Measurements from ENCODE around the gene OPN1MW3. TPM values are rescaled to one million over a fixed set of nuclear protein-coding genes. Genes with fewer than 3 reads are reported as not detected.
"Not testable (repeated sequence)": the region's sequence is repeated elsewhere in the genome, so short reads cannot be mapped to it uniquely, and the experiment has no call there.

Gene OPN1MW3
- polyA plus RNA-seq, 1 donor from 2014 or later: not detected

DNA sequence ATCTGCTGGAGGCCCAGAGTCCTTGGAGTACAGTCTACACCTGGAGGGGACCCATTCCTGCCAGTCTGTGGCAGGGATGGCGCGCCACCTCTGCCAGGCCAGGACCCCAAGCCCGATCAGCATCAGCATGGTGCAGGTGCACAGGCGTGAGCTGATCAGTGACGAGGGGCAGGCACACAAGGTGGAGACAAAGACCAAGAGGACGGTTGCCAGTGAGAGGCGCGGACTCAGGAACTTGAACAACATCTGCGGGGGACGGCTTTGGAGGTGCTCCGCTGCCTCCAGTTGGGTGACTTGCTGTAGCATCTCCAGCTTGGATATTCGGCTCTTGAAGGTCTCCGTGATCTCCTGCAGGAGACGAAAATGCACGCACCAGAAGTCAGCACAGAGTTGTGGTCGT lies 23.8 kb upstream of the OPN1MW3 start:
- not testable (repeated sequence) for H2AFZ ChIP-seq (ENCODE audit: low read depth, low read length); H3K9ac ChIP-seq (ENCODE audit: low read length); H3K36me3 ChIP-seq (ENCODE audit: insufficient read depth, low read length); H3K4me2 ChIP-seq (ENCODE audit: low read length); H4K20me1 ChIP-seq (ENCODE audit: insufficient read depth); H3K9me3 ChIP-seq (ENCODE audit: low read length); H3K4me3 ChIP-seq (ENCODE audit: low read length); H3F3A ChIP-seq (ENCODE audit: insufficient read depth, low read length, poor library complexity, severe bottlenecking); H3K27ac ChIP-seq (ENCODE audit: low read length); H3K79me2 ChIP-seq (replicated peaks; ENCODE audit: insufficient read depth, low read length); H3K9me2 ChIP-seq (ENCODE audit: insufficient read depth, low read length); H3K27me3 ChIP-seq (ENCODE audit: insufficient read depth, low read depth, low read length)

DNA sequence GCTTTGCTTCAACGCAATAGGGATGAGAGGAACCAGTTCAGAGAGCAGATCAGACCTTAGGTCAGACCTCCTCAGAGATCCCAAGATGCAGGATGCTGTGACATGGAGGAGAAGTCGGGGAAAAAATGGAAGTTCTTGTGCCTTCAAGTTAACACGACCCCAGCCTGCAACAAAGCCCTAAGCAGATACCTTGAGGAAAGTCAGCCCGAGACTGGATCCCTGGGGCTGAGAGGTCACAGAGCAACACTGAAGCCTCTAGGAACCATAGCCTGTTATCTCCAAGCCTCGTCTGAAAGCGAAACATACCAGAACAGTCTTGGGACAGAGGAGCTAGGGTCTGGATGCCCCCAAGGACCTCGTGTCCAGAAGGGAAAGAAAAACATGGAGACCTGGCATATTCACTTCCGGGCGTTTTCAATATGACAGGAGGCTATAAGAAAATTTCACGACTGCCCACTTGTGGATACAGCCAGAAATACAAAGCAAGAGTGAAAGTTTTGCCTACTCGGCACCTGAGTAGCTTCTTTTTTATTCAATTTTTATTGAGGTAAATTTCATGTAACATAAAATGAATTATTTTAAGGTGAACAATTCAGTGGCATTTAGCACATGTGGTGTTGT lies 18.3 kb upstream of the OPN1MW3 start:
- not testable (repeated sequence) for H3K4me2 ChIP-seq (ENCODE audit: low read length); H3K9ac ChIP-seq (ENCODE audit: low read length); H3K79me2 ChIP-seq (replicated peaks; ENCODE audit: insufficient read depth, low read length); H3F3A ChIP-seq (ENCODE audit: insufficient read depth, low read length, poor library complexity, severe bottlenecking); H3K9me3 ChIP-seq (ENCODE audit: low read length); H2AFZ ChIP-seq (ENCODE audit: low read depth, low read length); H3K9me2 ChIP-seq (ENCODE audit: insufficient read depth, low read length); H3K4me3 ChIP-seq (ENCODE audit: low read length); H3K27ac ChIP-seq (ENCODE audit: low read length); H3K27me3 ChIP-seq (ENCODE audit: insufficient read depth, low read depth, low read length); H4K20me1 ChIP-seq (ENCODE audit: insufficient read depth); H3K36me3 ChIP-seq (ENCODE audit: insufficient read depth, low read length)

DNA sequence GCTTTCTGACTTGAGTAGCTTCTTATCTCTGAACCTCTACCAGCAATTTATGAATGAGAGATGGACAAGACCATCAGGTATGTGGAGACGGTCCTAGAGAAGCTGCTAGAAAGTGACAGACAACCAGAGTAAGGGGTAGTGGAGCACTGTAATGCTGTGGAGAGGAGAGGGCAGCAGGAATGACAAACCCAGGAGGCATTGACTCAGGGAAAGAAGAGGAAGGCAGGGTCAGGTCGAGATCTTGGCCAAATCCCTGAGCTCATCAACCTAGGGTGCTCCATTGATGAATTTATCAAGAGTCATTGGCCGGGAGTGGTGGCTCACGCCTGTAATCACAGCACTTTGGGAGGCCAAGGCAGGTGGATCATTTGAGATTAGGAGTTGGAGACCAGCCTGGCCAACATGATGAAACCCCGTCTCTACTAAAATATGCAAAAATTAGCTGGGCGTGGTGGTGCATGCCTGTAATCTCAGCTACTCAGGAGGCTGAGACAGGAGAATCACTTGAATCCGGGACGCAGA lies 17.3 kb upstream of the OPN1MW3 start:
- H3K27ac ChIP-seq (ENCODE audit: low read length); H3K4me3 ChIP-seq (ENCODE audit: low read length): not testable (repeated sequence)

DNA sequence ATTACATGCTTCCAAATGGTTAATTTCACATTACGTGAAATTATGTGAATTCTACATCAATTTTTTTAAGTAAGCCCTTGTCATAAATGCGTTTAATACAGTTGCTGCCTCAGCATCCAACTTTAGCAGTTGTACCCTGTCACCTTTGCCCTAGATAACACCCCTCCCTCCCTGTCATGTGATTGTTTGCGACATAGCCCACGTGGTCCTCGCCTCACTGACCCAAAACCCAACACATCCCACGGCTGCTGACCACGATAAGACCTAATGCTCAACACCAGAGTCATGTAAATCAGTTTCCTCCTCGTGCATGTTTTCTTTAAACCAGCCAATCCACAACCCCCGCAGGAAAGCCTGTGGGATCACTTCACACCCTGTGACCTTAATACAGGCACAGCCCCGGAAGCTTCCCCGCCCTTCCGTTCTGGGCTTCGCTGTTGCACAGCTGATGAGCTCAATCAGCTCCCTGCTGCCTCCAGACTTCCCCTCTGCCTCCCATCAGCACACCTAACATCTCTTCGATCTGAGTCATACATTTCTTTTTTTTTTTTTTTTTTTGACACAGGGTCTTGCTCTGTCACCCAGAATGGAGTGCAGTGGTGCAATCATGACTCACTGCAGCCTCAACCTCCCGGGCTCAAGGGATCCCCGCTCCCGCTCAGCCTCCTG lies 9.9 kb upstream of the OPN1MW3 start:
- not testable (repeated sequence) for H3K79me2 ChIP-seq (replicated peaks; ENCODE audit: insufficient read depth, low read length); H4K20me1 ChIP-seq (ENCODE audit: insufficient read depth); H3K4me2 ChIP-seq (ENCODE audit: low read length); H3F3A ChIP-seq (ENCODE audit: insufficient read depth, low read length, poor library complexity, severe bottlenecking); H3K9me2 ChIP-seq (ENCODE audit: insufficient read depth, low read length); H3K27ac ChIP-seq (ENCODE audit: low read length); H3K36me3 ChIP-seq (ENCODE audit: insufficient read depth, low read length); H3K9me3 ChIP-seq (ENCODE audit: low read length); H3K27me3 ChIP-seq (ENCODE audit: insufficient read depth, low read depth, low read length); H2AFZ ChIP-seq (ENCODE audit: low read depth, low read length); H3K4me3 ChIP-seq (ENCODE audit: low read length); H3K9ac ChIP-seq (ENCODE audit: low read length)

More for the DNA sequence above, 17.3 kb upstream of the OPN1MW3 start:
- not testable (repeated sequence) for H3K9me2 ChIP-seq (ENCODE audit: insufficient read depth, low read length); H3K79me2 ChIP-seq (replicated peaks; ENCODE audit: insufficient read depth, low read length); H3F3A ChIP-seq (ENCODE audit: insufficient read depth, low read length, poor library complexity, severe bottlenecking); H3K36me3 ChIP-seq (ENCODE audit: insufficient read depth, low read length); H4K20me1 ChIP-seq (ENCODE audit: insufficient read depth); H3K9me3 ChIP-seq (ENCODE audit: low read length); H3K27me3 ChIP-seq (ENCODE audit: insufficient read depth, low read depth, low read length); H3K4me2 ChIP-seq (ENCODE audit: low read length); H3K9ac ChIP-seq (ENCODE audit: low read length); H2AFZ ChIP-seq (ENCODE audit: low read depth, low read length)

DNA sequence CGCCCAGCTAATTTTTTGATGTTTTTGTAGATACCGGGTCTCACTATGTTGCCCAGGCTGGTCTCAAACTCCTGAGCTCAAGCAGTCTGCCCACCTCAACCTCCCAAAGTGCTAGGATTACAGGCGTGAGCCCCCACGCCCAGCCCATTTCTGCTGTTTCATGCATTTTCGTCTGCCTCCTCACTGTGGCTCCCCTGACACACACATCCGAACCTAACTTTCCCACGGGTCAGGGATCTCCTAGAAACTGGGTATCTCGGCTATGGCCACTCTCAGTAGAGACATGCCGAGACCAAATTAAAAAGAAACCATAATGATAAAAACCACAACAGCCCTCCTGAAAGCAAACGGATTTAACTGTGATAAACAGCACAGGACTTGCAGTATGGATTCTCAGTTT lies 9.3 kb upstream of the OPN1MW3 start:
- H3K9ac ChIP-seq (ENCODE audit: low read length); H3K79me2 ChIP-seq (replicated peaks; ENCODE audit: insufficient read depth, low read length); H3K27me3 ChIP-seq (ENCODE audit: insufficient read depth, low read depth, low read length); H3K9me2 ChIP-seq (ENCODE audit: insufficient read depth, low read length); H3K4me3 ChIP-seq (ENCODE audit: low read length); H3F3A ChIP-seq (ENCODE audit: insufficient read depth, low read length, poor library complexity, severe bottlenecking); H3K27ac ChIP-seq (ENCODE audit: low read length); H3K4me2 ChIP-seq (ENCODE audit: low read length); H4K20me1 ChIP-seq (ENCODE audit: insufficient read depth); H3K36me3 ChIP-seq (ENCODE audit: insufficient read depth, low read length); H3K9me3 ChIP-seq (ENCODE audit: low read length); H2AFZ ChIP-seq (ENCODE audit: low read depth, low read length): not testable (repeated sequence)

DNA sequence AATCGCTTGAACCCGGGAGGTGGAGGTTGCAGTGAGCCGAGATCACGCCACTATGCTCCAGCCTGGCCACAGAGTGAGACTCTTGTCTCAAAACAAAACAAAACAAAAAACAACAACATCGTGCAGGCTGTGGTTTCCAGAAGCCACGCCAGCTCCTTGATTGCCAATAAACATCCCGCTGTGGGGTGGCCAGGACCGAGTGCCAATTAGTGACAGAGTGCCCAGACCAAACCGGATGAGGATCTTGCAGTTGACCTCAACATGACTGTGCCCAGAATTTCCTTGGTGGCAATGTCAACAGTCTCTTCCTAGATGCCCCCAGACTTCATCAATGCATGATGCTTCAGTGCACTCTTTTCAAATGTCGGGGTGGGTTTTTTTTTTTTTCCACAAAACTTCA lies 1.3 kb downstream of the OPN1MW3 start:
- H2AFZ ChIP-seq (ENCODE audit: low read depth, low read length); H3K27me3 ChIP-seq (ENCODE audit: insufficient read depth, low read depth, low read length); H3K4me2 ChIP-seq (ENCODE audit: low read length); H3K79me2 ChIP-seq (replicated peaks; ENCODE audit: insufficient read depth, low read length); H3K9ac ChIP-seq (ENCODE audit: low read length); H4K20me1 ChIP-seq (ENCODE audit: insufficient read depth); H3K4me3 ChIP-seq (ENCODE audit: low read length); H3K36me3 ChIP-seq (ENCODE audit: insufficient read depth, low read length); H3K9me2 ChIP-seq (ENCODE audit: insufficient read depth, low read length); H3K27ac ChIP-seq (ENCODE audit: low read length); H3F3A ChIP-seq (ENCODE audit: insufficient read depth, low read length, poor library complexity, severe bottlenecking); H3K9me3 ChIP-seq (ENCODE audit: low read length): not testable (repeated sequence)

DNA sequence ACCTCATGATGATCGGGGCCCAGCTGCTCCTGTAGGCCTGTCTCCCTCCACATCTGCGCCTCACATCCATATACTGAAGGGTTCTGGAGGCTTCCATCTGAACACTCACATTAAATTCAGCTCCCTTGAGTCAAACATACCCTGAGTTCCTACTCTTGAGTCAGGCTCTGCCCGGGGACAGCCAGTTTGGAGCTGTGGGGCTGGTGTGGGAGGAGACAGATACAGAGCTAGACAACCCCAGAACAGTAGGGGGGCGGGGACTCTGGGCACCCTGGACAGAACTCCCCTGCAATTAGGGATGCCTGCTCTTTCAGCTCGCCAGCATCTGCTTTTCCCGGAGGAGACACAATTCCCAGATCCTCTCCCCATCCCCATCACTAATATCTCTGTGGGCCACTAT lies 5.7 kb downstream of the OPN1MW3 start:
- H3K9ac ChIP-seq (ENCODE audit: low read length); H3K27ac ChIP-seq (ENCODE audit: low read length); H3F3A ChIP-seq (ENCODE audit: insufficient read depth, low read length, poor library complexity, severe bottlenecking); H3K4me2 ChIP-seq (ENCODE audit: low read length); H3K36me3 ChIP-seq (ENCODE audit: insufficient read depth, low read length); H3K79me2 ChIP-seq (replicated peaks; ENCODE audit: insufficient read depth, low read length); H3K4me3 ChIP-seq (ENCODE audit: low read length); H2AFZ ChIP-seq (ENCODE audit: low read depth, low read length); H3K27me3 ChIP-seq (ENCODE audit: insufficient read depth, low read depth, low read length); H3K9me2 ChIP-seq (ENCODE audit: insufficient read depth, low read length); H3K9me3 ChIP-seq (ENCODE audit: low read length); H4K20me1 ChIP-seq (ENCODE audit: insufficient read depth): not testable (repeated sequence)

DNA sequence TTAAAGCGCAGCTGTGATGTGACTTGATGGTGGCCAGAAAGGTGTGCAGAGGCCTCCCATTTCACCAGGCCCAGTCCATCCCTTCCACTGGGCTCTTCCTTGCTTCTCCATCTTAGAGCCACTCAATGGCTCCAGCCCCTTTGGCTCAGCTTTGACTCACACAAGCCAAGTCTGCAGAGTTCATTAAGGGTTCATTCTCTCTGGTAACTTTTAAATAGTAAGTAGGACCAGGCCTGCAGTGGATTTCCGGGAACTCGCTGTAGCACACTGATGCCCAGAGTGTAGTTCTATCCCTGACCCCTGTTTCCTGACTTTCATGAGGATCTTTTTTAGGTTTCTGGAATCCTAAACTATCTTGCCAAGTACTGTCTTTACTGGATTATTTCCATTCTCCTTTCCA lies 11.9 kb downstream of the OPN1MW3 start:
- H3K27ac ChIP-seq (ENCODE audit: low read length); H3K79me2 ChIP-seq (replicated peaks; ENCODE audit: insufficient read depth, low read length); H3K9me2 ChIP-seq (ENCODE audit: insufficient read depth, low read length); H3F3A ChIP-seq (ENCODE audit: insufficient read depth, low read length, poor library complexity, severe bottlenecking); H3K4me3 ChIP-seq (ENCODE audit: low read length); H3K9me3 ChIP-seq (ENCODE audit: low read length); H2AFZ ChIP-seq (ENCODE audit: low read depth, low read length); H4K20me1 ChIP-seq (ENCODE audit: insufficient read depth); H3K36me3 ChIP-seq (ENCODE audit: insufficient read depth, low read length); H3K9ac ChIP-seq (ENCODE audit: low read length); H3K4me2 ChIP-seq (ENCODE audit: low read length); H3K27me3 ChIP-seq (ENCODE audit: insufficient read depth, low read depth, low read length): not testable (repeated sequence)
